Ovary (tissue), 9 donors: ENCODE data around the gene ITGB7. TPM values are rescaled to one million over a fixed set of nuclear protein-coding genes. Genes with fewer than 3 reads are reported as not detected.
"Not testable (repeated sequence)": the region's sequence is repeated elsewhere in the genome, so short reads cannot be mapped to it uniquely, and the experiment has no call there.

ENCODE experiments used
- DNase-seq, 5 donors: peaks; one replicate each; pipeline ENCODE4 v3.0.0-alpha.2; 2019 to 2020
- H3K27ac ChIP-seq, 2 donors: fragments of 200-600 bp; one replicate each; pipeline versions ENCODE4 v1.5.1 to v1.8.0; 2019 to 2022
- H3K27me3 ChIP-seq: fragments of 200-600 bp; one replicate; pipeline ENCODE4 v1.8.0; 2022
- H3K36me3 ChIP-seq: fragments of 200-600 bp; sonication (generic); one replicate; pipeline ENCODE4 v1.5.1; 2019
- H3K4me1 ChIP-seq: one replicate; pipeline ENCODE4 v1.8.1; 2013; ENCODE audit warnings: mild to moderate bottlenecking, moderate library complexity; ENCODE audit not compliant: insufficient read depth
- H3K4me3 ChIP-seq: fragments of 200-600 bp; sonication (generic); one replicate; pipeline ENCODE4 v1.5.1; 2017
- H3K9me3 ChIP-seq, 2 donors: fragments of 200-600 bp in 1 of 2; sonication (generic) in 1 of 2; one replicate each; pipeline versions ENCODE4 v1.5.1 to v1.8.1; 2013 to 2019; ENCODE audit warnings: mild to moderate bottlenecking in 1 of 2, moderate library complexity in 1 of 2
- CTCF ChIP-seq, 3 donors: fragments of 450-650 bp in 2 of 3; fragments of 200-600 bp in 1 of 3; IDR thresholded peaks; one replicate each; pipeline versions ENCODE4 v1.5.1 to v1.8.0; 2016 to 2022; ENCODE audit warnings: antibody characterized with exemption in 3 of 3, mild to moderate bottlenecking in 1 of 3
- EP300 ChIP-seq: sonication (generic); formaldehyde crosslinking; IDR thresholded peaks from one replicate; pipeline ENCODE4 v1.6.1; 2017; ENCODE audit warnings: antibody characterized with exemption
- POLR2A ChIP-seq: fragments of 450-650 bp; IDR thresholded peaks from one replicate; pipeline ENCODE4 v1.6.1; 2017; ENCODE audit warnings: antibody characterized with exemption, mild to moderate bottlenecking, moderate library complexity
- WGBS, 3 donors: extraction: QIAGEN DNeasy Blood & Tissue Kit in 1 of 3; methylation state at CpG; one replicate each; pipeline versions ENCODE4 v1.1.5 to v1.1.7; 2013 to 2017; 5-methylcytosine and 5-hydroxymethylcytosine counted together
- intact Hi-C, 4 donors: fragments of 100-400 bp; cut with DNase I; formaldehyde crosslinking; loops; one replicate each; pipeline versions ENCODE4 v1.11.0 to v1.15.1; 2022 to 2023
- polyA plus RNA-seq, 2 donors: library from polyadenylated mRNA; stranded (reverse); fragments of 200-250 nt in 1 of 2; fragments of 350-450 nt in 1 of 2; fragmentation: Illumina TruSeq in 1 of 2; extraction: RNeasy Lipid Tissue Mini Kit (QIAGEN cat#74804) in 1 of 2; gene quantifications; one replicate each; pipeline ENCODE4 v1.2.3, GENCODE V29; 2013 to 2014
- total RNA-seq, 7 donors: library from RNA; depleted of rRNA in 2 of 7; stranded (reverse); fragments of >200 nt in 2 of 7; fragmentation: NEBNext Ultra II Directional in 3 of 7; extraction: Animal tissue kit (Norgen Biotek cat#: 25700) in 3 of 7; gene quantifications; one replicate each; pipeline versions ENCODE4 v1.1.0 to v1.2.4, GENCODE V29; 2016 to 2023
- donor health status: DM: no; HTN: no; CAD: no; lungs with moderate emphysema.
- donor health status: DM: no; HTN: no; CAD: no.
- donor health status: Bipolar disorder and iron deficiency.
- donor health status: DM: yes; HTN: yes; CAD: no.
- donor health status: DM: no; HTN: no; CAD: no.
- donor health status: DM: yes; HTN: yes; CAD: no.

ITGB7 gene
- total and polyA plus RNA-seq, 9 donors, result 0.45 to 3.1 (median 1.7) TPM

GRCh38 chr12:53204351-53204750 lies 2.7 kb downstream of the ITGB7 start:
- intact Hi-C loops, result no loop called here
- no peaks in the 10 kb centered on the region for H3K9me3 ChIP-seq
- no peaks in the 10 kb centered on the region for H3K36me3 ChIP-seq
- 93 to 100% (median 95%) methylated on average over 1 of the region's 1 CpG for WGBS, 3 donors
- H3K27ac ChIP-seq, result no peak overlapping the region
- peaks cover 7% of the 10 kb centered on the region for H3K4me1 ChIP-seq
- no peak for DNase-seq
- H3K27me3 ChIP-seq, result no peaks in the 10 kb centered on the region
- no peak overlapping the region for H3K4me3 ChIP-seq
- no peak for TF ChIP-seq EP300
- TF ChIP-seq POLR2A, result no peak
- TF ChIP-seq CTCF (IDR thresholded peaks at IDR 0.05), result no peak

- H3K27ac ChIP-seq, H3K4me3 ChIP-seq, intact Hi-C loops, H3K9me3 ChIP-seq, DNase-seq, H3K36me3 ChIP-seq, H3K4me1 ChIP-seq, H3K27me3 ChIP-seq: not testable (repeated sequence)
- 85 to 89% (median 89%) methylated on average over 7 of the region's 7 CpGs for WGBS, 3 donors
Observed at GRCh38 chr12:53202316-53202715, 4.7 kb downstream of the ITGB7 start.

DNA sequence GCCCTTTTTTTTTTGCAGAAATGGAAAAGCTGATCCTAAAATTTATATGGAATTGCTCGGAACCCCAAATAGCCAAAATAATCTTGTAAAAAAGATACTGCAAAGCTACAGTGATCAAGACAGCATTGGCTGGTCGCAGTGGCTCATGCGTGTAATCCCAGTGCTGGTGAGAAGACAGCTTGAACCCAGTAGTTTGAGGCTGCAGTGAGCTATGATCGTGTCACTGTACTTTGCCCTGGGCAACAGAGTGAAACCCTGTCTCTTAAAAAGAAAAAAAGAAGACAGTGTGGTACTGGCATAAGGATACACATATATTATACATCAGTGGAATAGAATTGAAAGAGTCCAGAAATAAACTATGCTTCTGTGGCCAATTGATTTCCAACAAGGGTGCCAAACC lies 5.4 kb downstream of the ITGB7 start:
- Histone ChIP-seq H3K36me3 (no peaks in the 10 kb centered on the region), H3K27me3 (no peaks in the 10 kb centered on the region), H3K9me3 (no peaks in the 10 kb centered on the region), H3K27ac (no peak overlapping the region), H3K4me1 (peaks cover 9% of the 10 kb centered on the region), H3K4me3 (no peak overlapping the region)
- TF ChIP-seq EP300 (no peak), CTCF (IDR thresholded peaks at IDR 0.05) (no peak), POLR2A (no peak)
- WGBS, 3 donors, result 86 to 91% (median 91%) methylated on average over 4 of the region's 4 CpGs
- intact Hi-C loops, result no loop called here
- DNase-seq, result no peak

GRCh38 chr12:53201177-53201541 lies 5.9 kb downstream of the ITGB7 start:
- Histone ChIP-seq H3K27me3 (no peaks in the 10 kb centered on the region), H3K9me3 (no peaks in the 10 kb centered on the region), H3K36me3 (no peaks in the 10 kb centered on the region), H3K4me3 (no peak overlapping the region), H3K27ac (no peak overlapping the region), H3K4me1 (peaks cover 9% of the 10 kb centered on the region)
- DNase-seq, result no peak
- TF ChIP-seq POLR2A, result no peak
- TF ChIP-seq CTCF (IDR thresholded peaks at IDR 0.05), result no peak
- no peak for TF ChIP-seq EP300
- WGBS, 3 donors, result 59 to 87% (median 74%) methylated on average over 1 of the region's 1 CpG
- intact Hi-C loops, result no loop called here

- Histone ChIP-seq H3K9me3 (no peaks in the 10 kb centered on the region), H3K4me3 (no peak overlapping the region), H3K27me3 (no peaks in the 10 kb centered on the region), H3K36me3 (no peaks in the 10 kb centered on the region), H3K27ac (no peak overlapping the region), H3K4me1 (peaks cover 9% of the 10 kb centered on the region)
- WGBS, 3 donors, result 81 to 84% (median 83%) methylated on average over 10 of the region's 10 CpGs
- intact Hi-C loops, result no loop called here
- no peak for DNase-seq
- no peak for TF ChIP-seq CTCF (IDR thresholded peaks at IDR 0.05)
- TF ChIP-seq EP300, result no peak
- no peak for TF ChIP-seq POLR2A
Observed at GRCh38 chr12:53200458-53201176, 6.4 kb downstream of the ITGB7 start.
